HCEC 1CT (cell line): ENCODE data around the gene TMEM221.

ENCODE experiments used
- DNase-seq: peaks from one replicate; pipeline ENCODE4 v3.0.0-alpha.2; 2017

TMEM221 gene

DNA sequence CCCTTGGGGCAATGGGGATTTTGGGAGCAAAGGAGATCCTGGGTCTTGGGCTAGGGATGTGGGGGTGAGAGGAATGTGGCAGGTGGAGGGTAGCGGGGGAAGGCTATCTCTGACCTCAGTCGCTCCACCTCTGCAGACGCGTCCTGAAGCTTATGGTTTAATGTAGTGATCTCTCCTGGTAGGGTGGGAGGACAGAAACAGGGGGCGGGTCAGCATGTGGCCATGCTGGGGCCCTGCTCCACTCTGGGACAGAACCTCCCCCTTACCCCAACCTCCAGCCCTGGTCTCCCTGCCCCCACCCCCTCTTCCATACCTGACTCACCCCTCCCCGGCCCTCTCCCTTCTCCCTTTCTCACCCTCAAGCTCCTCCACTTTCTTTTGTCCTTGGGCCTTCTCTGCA, 44.5 kb downstream of the TMEM221 start:
- DNase-seq: no peak

DNA sequence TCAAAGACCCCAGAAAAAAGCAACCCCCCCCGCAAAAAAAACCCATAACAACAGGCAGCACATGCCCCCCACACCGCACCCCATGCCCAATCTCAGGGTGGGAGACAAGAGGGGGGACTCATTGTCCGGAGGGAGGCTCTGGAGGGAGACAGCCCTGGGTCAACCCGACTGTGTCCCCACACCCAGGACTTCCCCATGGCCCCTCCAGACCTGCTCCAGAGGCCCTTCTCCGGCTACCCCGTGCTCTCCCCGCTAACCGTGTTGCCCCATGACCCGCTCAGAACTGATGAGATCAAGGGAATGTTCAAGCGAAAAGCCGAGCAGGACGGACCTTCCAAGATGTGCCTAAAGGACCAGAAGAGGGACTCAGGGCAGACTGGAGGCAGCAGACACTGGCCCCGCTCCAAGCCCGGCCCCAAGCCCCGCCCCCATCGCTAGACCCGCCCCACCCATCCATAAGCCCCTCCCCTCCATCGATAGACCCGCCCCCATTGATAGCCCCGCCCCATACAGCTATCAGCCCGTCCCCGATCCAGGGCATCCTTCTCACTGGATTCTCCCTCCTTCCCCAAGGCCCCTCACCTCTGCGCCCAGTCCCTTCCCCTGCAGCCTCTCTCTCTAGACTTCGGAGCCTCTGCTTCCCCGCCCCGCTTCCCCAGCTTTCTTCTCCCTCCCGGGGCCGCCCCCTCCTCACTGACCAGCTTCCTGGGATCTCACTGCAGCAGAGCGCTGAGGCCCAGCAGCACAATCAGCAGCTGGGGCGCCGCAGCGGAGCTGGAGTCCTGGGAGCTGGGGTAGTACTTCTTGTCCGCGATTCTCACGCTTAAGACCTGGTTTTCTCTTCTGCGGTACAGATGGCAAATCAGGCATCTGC, 45.2 kb downstream of the TMEM221 start:
- no peak for DNase-seq

DNA sequence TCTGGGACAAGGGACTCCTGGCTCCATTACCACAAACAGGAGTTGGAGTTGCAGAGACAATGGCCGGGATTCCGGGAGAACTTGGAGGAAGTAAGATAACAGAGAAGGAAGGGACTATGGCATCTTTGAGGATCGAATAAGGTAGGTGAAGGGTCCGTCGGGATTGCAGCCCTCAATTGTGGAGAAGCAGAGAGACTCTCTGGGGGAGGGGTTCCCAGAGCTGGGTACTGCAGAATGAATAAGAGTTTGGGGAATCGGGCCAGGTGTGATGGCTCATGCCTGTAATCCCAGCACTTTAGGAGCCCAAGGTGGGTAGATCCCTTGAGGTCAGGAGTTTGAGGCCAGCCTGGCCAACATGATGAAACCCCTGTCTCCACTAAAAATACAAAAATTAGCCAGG, 46.8 kb downstream of the TMEM221 start:
- DNase-seq: no peak

GRCh38 chr19:17398902-17399527, 49.5 kb downstream of the TMEM221 start:
- no peak for DNase-seq

GRCh38 chr19:17394891-17395415, 53.5 kb downstream of the TMEM221 start:
- DNase-seq: peak; percentile 71

DNA sequence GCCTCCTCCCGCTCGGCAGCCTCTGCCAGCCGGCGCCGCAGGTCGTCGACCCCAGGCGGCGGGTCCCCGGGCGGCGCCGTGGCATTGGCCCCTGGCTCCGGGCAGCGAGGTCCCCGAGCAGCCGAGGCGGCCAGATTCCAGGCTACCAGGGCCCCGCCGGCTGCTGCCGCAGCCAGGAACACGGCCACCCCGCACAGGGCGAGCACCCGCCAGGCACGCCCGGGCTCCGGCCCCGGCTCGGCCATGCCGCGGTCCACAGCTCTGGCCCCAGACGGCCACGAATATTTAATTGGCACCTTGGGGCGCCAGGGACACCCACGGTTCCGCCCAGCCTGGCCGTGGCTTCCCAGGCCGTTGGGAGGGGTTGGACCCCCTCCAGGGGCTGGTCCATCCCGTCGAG, 54.6 kb downstream of the TMEM221 start, which contains the start of gene CCDC194:
TSS of gene CCDC194 (minus strand) at position 283 of the 400 bp plus-strand sequence. CDS start at position 245, 38 bp downstream.
- no peak for DNase-seq

GRCh38 chr19:17393002-17393401, 55.5 kb downstream of the TMEM221 start:
- no peak for DNase-seq

- DNase-seq: no peak
Measured at GRCh38 chr19:17391371-17392151, 56.9 kb downstream of the TMEM221 start.

GRCh38 chr19:17390665-17391370, 57.6 kb downstream of the TMEM221 start:
- peak; percentile 89 for DNase-seq

DNA sequence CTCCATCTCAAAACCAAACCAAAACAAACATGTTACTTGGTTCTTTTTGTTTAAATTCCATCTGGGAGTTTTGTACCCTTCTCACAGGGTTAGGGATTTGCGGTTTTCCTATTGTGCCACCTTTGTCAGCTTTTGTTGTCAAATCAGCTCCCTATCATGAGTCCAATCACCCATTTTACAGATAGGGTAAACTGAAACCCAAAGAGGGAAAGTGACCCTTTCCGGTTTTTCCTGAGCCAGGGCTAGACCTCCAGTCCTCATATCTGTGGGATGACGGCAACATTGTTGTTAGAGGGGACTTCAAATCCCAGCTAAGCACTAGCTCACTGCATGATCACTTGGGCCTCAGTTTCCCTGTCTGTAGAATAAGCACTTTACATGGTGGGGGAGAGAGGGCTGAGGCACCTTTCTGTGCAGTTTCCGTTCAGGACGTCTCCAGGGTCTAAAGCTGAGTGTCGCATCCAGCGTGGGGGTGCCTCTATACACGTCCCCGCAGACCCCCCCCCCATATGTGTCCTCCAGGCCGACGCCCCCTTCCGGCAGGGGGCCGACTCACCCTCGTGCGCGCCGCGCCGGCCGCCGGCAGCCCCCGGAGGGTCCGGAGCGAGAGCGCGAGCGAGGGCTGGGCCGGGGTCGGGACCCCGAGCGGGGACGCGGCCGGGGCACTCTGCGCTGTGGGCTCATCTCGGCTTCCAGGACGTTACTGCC, 58.4 kb downstream of the TMEM221 start:
- DNase-seq: no peak

- no peak for DNase-seq
Measured at GRCh38 chr19:17389288-17389687, 59.2 kb downstream of the TMEM221 start.

DNA sequence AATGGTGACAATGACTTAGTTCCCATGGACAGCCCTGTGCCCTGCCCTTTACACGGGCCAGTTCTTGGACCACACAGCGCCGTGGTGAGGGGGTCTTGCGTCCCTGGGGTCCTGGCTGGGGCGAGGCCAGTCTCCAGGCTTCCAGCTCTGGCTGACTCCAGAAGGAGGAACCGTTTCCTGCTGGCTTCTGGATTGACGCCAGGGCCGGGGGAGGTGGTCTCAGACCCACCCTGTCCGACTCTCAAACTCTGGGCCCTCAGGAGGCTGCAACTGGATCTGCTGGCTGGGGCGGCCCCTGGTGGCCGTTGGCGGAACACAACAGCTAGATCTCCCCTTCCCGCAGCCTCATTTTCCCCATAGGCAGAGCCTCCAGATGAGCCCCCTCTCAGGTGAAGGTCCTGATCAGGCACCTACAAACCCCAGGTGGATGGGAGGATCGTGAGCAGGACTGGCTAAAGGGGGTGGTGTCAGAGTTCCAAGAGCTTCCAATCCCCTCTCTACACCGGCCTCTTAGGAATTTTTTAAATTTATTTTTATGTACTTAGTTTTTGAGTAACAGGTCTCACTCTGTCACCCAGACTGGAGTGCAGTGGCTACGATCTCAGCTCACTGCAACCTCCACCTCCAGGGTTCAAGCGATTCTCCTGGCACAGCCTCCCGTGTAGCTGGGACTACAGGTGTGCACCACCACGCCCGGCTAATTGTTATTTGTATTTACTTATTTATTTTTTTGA, 62.4 kb downstream of the TMEM221 start:
- DNase-seq: peak; percentile 28
